GM18502 (cell line): ENCODE data around the gene TTC34.

ENCODE experiments used
- ATAC-seq: cut with Tn5 transposase; IDR thresholded peaks from one replicate; pipeline ENCODE4 v1.9.1; 2021; ENCODE audit warnings: mild to moderate bottlenecking; ENCODE audit not compliant: unreplicated experiment, poor library complexity

TTC34 gene

DNA sequence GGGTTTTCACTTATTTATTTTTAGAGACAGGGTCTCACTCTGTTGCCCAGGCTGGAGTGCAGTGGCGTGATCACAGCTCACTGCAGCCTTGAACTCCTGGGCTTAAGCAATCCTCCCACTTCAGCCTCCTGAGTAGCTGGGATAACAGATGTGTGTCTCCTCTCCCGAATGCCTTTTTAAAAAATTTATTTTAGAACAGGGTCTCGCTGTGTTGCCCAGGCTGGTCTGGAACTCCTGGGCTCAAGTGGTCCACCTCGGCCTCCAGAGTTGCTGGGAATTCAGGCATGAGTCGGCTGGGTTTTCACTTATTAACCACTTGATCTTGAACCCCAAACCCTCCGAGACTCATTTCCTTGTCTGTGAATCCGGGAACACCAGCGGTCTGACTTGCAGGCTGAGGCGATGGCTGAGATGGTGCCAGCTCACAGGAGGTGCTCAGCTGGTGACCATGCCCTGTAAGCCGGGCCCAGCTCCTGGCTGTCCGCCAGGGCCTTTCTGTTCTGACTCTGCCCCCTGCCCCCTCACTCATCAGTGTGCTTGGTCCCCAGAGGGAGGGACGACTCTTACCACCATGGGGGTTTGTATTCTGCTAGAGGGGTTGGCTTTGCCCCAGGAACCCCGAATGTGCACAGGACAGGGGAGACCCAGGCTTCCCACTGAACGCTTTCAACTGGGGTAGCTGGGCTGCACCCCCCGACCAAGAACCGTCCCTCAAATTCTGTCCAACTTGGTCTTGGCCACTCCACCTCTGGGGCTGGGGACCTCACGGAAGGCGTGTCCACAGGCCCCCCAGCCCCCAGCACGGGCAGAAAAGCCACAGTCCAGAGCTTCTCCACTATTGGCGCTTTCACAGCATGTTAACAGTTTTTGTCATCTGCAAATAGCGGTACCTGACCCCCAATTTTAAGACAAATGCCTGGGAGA, 191.2 kb downstream of the TTC34 start:
- ATAC-seq, result no peak

DNA sequence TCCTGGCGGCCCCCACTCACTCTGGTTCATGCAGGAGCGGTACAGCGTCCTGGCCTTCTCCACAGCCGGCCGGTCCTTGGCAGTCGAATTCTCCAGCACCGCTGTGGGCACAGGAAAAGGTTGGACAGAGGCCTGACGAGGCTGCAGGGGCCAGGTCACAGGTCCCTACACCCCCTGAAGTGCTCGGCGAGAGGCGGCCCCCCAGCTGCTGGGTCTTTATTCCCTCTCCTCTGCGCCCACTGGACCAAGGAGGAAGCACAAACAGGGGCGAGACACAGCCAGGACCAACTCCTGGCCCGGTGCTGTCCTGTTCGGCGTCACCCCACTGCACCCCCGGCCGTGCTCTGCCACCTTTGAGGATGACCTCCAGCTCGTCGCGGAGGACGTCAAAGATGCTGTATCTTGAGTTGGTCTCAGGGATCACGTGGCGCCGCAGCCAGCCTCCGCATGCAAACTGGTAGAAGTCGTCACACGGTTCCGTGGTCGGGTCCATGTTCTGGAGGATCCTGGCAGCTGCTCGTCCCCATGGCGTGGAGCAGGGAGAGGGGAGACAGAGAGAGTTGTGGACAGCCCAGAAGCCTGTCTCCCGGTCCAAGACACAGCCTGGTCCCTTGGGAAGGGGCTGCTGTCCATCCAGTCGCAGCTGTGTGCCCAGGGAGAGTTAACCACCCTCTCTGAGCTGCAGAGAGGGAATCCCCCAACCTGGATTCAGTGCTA, 192.0 kb downstream of the TTC34 start:
- no peak for ATAC-seq

DNA sequence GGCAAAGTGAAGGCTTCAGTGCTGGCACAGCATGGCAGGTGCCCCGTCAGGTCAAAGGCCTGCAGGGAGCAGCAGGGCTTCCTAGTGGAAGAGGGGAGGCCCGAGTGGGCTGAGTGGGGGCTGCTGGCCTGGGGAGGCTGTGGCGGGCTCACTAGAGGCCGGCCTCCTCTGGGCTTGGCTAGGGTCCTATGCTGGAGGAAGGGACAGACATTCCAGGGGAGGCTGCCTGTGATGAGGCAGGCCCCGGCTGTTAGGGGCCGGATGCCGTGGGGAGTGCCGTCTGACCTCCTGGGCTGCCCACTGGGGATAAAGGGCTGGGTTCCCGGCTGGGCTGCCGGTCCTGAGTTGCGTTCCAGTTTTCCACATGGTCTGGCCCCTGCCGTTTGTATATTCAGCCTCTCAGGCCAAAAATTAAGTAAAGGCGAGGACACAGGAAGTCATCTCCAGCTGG, 193.8 kb downstream of the TTC34 start:
- ATAC-seq, result no peak

DNA sequence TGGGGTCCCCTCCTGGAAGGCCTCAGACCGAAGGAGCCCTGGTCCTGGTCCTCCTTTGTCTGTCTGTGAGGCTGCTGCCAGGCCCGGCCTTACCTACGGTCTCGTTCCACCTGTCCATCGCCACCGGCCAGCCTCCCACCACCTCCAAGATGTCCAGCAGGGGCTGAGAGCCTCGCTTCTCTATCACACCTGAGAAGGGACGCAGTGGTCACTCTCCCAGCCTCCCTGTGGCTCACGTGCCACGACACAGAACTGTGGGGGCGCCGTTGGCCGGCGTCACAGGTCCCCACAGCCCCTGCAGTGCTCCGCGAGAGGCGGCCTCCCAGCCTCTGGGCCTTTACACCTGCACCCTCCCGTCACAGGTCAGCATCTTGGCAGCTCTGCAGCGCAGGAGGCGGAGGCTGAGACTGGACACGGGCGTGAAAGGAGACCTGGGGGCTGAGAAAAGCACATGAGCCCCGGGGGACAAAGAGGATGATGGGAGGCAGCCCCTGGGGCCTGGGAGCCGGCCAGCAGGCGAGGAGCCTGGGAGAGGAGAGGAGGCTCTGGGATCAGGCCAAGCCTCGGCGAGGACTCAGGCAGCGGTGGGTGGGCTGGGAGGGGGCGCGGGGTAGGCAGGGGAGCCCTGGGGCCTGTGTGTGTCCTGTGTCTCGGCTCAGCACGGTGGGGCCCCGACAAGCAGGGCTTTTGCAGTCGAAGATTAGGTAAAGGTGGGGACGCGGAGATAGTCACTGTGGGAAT, 194.4 kb downstream of the TTC34 start:
- ATAC-seq, result no peak

DNA sequence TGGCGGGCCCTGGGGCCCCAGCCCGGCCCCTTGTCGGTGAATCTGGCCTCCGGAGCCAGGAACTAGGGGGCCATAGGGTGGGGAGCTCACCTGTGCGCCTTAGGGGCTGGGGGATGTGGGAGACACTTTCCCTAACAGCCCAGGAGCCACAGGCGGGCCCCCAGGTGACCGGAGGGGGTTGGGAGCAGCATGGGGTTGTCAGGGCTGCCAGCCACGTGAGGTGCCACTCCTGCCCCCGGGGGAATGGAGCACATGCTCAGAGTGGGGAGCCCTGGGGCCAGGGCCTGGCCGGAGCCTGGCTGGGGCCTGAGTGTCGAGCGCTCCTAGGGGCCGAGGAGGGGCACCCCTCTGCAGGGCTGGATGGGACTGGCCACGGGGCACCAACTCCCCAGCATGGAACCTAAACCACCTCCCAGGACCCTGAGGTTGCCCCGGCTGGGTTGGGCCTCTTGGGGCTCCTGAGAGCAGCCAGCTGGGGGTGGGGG, 195.1 kb downstream of the TTC34 start:
- ATAC-seq, result no peak

DNA sequence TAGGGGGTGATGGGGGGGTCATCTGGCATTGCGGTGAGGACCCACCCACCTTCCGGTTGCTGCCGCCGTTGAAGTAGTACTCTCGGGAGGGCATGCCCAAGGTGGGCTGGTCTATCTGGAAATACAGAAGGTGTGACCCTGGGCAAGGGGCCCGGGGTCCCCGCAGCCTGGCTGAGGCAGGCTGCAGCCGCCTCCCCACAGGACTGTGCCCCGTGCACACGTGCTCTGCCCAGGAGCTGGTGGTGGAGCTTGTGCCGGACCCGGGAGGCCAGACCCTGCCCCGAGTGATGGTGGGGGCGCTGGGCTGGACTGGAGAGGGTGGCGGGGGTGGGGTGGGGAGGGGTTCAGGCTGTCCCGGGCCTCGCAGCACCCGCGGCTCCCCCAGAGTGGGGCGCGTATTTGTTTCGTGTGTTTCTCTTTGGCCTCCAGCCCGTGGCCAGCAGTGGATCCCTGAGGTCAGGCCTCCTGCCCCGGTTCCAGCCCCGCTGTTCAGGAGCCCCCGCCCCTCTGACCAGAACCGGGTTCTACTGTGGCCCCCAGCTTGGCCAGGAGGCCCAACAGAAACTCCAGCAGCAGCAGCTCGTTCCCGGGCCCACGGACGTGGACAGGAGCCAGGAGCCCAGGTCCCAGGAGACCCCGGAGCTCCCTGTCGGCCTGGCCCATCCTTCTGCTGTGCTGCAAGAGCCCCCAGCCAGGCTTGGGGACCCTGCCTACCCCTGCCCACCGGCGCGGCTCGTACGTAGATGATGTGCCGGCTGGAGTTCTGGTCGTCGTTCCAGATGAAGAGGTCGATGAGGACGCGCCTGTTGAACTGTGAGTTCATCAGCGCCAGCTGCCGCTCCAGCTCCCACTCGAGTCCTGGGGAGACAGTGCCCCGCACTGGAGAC, 195.7 kb downstream of the TTC34 start:
- ATAC-seq, result no peak

DNA sequence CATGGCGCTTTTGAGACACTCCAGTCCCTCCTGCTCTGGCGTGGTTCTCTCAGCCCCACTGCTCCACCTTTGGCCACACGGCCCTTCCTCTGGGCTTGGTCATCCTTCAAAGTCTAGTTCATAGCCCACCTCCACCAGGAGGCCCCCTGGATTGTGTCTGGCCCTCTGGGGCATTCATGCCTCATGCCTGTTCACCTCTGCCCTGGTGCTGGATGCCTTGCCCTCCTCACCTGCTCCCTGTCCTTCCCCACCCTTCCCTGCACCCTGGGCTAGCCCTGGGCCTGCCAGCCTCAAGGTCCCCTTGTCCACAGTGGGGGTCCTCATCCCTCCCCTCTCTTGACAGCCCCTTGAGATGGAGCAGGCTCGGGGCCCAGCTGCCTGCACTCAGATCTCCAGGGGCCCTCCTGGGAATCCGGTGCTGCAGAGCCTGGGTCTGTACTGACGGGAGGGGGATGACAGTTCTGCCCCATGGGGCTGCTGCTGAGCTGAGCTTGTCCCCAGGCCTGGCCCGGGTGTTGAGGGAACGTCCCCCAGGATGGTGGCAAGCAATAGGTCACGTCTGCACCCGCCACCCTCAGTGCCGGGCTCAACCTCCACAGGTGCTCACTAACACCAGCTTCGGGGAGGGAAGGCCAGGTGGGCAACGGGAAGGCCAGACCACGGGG, 196.5 kb downstream of the TTC34 start:
- no peak for ATAC-seq

DNA sequence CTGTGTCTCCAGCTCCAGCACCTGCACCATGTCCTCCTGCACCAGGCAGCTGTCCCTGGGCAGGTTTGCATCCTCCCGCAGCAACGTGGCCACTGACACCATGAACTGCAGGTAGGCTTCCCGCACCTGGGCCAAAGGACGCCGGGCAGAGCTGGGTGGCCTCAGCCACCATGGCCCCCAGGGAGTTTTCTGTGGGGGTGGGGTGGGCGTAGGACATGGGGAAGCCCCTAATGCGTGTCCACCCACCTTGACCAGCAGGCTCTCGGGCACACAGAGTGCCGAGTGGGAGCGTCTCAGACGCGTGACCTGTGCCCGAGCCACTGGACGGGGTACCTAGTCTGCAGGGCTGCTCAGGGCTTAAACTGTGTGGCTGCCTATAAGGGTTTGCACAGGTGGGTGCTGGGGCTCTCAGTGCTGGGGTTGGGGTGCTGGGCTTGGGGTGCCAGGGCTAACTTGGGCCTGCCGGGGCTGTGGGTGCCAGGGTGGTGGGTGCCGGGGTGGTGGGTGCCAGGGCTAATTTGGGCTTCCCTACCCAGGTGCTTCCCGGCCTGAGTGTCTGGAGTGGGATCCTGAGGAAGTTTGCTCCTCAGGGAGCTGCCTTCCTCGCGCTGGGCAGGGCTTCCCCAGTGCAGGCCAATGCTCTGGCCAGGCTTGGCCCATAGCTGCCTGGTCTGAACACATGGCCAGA, 197.2 kb downstream of the TTC34 start:
- ATAC-seq, result no peak

DNA sequence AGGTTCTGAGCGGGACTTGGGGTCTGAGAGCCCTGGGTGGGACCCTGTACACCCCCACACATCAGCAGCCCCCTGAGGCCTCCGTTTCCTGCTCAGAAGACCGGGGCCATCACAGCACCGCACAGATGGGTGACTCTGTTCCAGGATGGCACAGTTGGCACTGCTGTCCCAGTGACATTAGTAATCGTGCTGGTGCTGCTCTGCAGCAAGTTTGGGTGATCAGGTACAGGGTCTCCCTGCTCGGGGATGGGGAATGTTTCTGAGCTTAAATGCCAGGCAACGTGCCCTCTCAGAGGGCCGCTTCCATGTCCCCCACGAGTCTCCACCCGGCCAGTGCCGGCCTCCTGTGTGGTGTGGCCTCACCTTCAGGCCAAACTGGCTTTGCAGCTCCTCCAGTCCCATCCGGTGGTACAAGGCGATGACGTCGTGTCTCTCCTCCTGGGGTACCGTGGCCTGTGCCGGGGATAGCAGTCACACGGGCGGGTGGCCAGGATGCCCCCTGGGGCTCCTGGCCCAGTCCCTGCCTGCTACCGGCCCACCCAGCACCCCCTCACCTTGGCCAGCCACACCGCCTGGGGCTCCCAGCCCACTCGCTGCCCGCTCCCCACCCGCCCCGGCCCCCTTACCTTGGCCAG, 197.9 kb downstream of the TTC34 start:
- ATAC-seq, result no peak

DNA sequence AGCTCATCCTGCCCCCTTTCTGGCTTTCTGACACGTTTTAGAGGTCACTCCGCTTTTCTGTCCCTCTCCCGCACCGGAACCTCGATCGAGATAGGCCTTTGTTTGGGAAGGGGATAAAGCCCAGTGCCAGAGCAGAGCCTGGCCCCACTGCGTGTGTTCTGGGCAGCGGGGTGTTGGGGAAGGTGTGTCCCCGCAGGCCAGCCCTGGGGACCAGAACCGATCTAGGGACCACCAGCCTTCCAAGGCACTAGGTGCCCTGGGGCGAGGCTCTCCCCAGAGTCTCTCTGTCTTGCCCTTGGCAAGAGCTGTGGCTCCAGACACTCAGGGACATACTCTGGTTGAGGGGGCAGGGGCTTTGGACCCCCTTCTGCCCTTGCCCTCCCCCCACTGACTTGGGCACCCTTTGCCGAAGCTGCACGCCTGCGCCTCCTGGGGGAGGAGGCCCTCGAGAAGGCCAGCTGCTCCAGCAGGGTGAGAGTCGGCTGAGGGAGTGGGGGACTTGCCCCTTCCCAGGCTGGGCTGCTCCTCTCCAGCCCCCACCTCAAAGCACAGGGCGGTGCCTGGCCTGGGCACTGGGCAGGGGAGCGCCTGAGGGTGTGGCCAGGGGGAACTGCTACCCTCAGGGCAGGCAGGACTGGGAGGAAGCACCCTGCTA, 198.5 kb downstream of the TTC34 start:
- no peak for ATAC-seq

DNA sequence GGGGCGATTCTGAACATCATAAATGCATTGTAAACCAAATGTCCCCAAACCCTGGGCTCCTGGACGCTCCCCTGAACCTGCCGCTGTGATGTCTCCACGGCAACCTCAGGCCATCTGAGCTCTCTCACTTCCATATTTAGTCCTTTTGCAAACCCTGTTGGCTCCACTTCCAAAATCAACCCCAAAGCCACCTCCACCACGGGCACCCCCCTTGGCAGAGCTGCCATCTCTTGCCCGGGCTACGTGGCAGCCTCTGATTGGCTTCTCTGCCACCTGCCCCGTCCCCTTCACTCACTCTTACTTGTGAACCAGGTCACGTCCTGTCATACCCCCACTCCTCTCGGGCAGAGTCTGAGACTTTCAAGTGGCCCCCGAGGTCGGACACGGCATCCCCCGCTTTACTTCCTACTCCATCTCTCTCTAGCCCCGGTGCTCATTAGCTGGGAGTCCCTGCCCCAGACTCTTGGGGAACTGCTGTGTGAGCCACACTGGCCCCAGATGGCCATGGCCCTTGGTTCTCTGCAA, 199.1 kb downstream of the TTC34 start:
- no peak for ATAC-seq

DNA sequence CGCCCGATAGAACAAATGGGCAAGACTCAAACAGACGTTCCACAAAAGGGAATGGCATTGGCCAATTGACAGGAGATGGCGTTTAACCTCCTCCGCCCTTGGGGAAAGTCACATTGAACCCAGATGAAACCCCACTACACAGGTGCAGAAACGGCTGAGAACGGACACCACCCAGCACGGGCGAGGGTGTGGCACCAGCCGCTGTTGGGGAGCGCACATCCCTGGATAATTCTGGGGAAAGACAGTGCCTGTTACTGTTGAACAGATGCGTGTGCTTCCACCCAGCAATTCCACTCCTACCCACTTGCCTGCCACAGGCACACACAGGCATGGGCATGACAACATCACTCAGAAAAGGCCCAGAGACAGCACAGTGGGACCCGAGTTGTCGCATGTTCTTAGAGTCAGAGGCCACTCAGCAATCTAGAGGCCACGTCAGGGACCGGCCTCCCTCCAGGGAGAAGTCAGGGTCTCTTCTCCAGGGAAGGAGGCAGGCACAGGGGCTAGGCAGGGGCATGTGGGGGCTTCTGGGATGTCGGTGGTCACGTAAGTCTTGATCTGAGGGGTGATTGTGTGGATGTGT, 199.7 kb downstream of the TTC34 start:
- no peak for ATAC-seq

DNA sequence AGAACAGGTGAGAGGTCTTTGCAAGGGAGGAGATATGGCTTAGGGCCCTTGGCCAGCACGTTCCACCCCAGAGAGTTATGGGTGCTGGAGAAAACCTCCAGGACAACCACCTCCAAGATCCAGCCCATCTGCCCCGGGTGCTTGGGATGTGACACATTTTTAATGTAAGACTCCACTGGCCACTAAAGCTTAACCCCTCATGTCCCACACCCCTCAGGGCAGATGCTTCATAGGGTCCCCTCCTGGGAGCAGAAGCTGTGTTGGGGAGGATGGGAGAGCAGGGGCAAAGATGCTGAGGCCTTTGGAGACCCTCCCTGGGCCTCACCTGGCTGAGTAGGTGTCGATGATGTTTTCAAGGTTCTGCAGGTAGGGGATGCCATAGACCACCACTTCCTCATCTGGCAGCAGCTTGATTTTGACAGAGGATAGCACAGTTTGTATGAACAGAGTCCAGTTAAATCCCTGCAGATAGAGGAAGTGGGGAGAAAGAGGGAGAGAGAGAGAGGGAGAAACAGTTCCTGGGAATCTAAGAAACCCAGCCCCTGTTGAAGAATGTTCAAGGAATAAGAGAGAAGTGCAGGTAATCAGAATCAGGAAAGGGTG, 203.1 kb downstream of the TTC34 start:
- no peak for ATAC-seq

DNA sequence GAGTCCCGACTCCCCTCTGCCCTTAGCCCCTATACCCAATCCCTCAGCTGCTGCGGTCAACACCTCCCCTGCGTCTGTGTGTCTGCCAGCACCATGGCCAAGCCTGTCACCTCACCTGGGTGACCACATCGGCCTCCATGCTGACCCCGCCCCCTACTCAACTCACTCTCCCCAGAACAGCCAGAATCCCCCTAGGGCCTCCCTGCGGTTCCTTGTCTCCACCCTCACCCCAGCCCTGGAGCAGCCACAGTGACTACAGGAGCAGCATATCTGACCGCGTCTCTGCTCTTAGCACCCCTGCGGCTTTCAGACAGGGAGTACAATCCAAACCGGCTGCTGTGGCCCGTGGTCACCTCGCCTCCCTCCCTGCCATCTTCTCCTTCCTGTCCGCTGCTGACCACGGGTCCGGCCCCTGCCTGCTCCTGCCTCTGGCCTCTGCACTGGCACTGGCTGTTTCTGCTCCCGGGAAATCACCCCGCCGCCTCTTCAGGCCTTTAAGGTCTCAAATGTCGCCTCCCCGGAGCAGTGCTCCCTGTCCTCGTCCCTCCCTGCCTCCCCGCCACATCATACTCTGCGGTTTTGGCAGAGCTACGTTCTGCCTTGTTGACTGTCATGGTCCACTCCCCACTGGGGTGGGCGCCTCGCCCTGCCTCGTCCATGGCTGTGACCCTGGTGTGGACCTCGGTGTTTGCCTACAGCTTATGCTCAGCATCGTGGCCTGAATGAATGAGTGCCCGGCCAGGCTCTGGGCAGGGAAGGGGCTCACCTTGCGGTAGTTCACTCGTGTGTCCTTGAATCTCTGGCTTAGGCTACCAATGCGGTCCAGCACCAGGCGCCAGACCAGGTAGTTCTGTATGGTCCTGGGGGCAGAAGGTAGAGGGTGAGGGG, 203.8 kb downstream of the TTC34 start:
- ATAC-seq, result no peak

DNA sequence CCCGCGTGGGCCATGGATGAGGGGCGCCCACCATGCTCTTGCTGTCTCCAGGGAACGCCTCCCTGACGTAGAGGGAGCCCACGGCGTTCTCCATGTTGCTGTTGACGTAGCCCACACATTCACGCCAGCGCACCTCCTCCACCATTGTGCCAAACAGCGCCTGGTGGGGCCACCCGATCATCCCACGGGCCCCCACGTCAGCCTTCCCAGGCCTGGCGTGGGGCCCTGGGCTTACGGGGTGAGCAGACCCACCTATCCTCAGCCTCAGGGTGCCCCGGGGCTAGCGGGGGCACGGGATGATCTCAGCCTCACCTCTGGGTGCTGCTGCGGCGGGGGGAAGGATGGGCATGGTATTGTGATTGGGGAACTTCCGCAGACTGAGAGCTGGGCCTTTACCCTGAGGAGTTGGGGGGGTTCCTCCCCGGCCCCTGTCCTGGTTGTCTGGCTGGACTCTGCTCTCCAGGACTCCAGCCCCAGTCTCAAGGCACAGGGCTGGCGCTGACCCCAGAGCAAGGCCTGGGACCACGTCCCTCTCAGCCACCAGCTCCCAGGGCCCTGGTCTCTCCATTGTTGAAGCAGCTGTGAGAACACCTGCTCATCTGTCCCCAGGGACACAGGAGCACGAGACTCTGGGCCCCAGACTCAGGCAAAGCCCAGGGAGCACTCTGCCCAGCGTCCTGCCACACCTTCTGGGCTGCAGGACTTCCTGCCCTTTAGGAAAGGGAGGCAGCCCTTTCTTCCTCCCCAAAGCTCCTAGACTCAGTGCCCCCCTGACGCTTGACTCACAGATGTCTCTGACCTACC, 204.8 kb downstream of the TTC34 start:
- ATAC-seq, result no peak
